ENCODE results near the gene EP300.

Gene EP300

GRCh38 chr22:41204992-41205900 lies 112.9 kb downstream of the EP300 start, which contains the start of gene L3MBTL2 (continued):
- TF ChIP-seq PRDM2 (tag by site-specific recombination; IDR thresholded peaks at IDR 0.05; ENCODE audit: borderline replicate concordance) (no peak), ZNF114 (tag by site-specific recombination; IDR thresholded peaks at IDR 0.05) (no peak), ZBTB26 (tag by site-specific recombination; optimal IDR thresholded peaks at IDR 0.05) (peak; percentile 28), ZSCAN16 (tag by site-specific recombination; IDR thresholded peaks at IDR 0.05) (no peak), ZNF639 (tag by site-specific recombination; IDR thresholded peaks at IDR 0.05) (no peak), OSR2 (tag by site-specific recombination; IDR thresholded peaks at IDR 0.05) (no peak), ZNF214 (tag by site-specific recombination; IDR thresholded peaks at IDR 0.05; ENCODE audit: borderline replicate concordance) (no peak), ZNF530 (tag by site-specific recombination; IDR thresholded peaks at IDR 0.05; ENCODE audit: low read depth) (no peak), ZNF518A (tag by site-specific recombination; conservative IDR thresholded peaks at IDR 0.05; ENCODE audit: low read depth) (no peak), ZNF335 (tag by site-specific recombination; conservative IDR thresholded peaks at IDR 0.05) (peak; percentile 99), KLF17 (tag by site-specific recombination; IDR thresholded peaks at IDR 0.05) (peak; percentile 71; the same call in 1 of the 2 replicates), BCL6B (tag by site-specific recombination; IDR thresholded peaks at IDR 0.05) (no peak), TRIM28 (IDR thresholded peaks at IDR 0.05; ENCODE audit: borderline replicate concordance, low read length) (no peak), ZNF324 (tag by site-specific recombination; IDR thresholded peaks at IDR 0.05) (no peak), ZNF629 (tag by site-specific recombination; IDR thresholded peaks at IDR 0.05) (no peak), ZNF248 (tag by site-specific recombination; IDR thresholded peaks at IDR 0.05) (no peak), ZBTB20 (tag by site-specific recombination; IDR thresholded peaks at IDR 0.05) (peak; percentile 78), RBAK (tag by site-specific recombination; IDR thresholded peaks at IDR 0.05) (no peak), ZNF600 (tag by site-specific recombination; IDR thresholded peaks at IDR 0.05) (peak; percentile 45; the same call in 1 of the 2 replicates), ZNF433 (tag by site-specific recombination; IDR thresholded peaks at IDR 0.05; ENCODE audit: low read depth) (no peak), FEZF1 (tag by site-specific recombination; IDR thresholded peaks at IDR 0.05) (no peak)

Data from HEK293 (cell line).